GM18867 (cell line): ENCODE measurements around the gene ZNF555.
"Not testable (repeated sequence)": the region's sequence is repeated elsewhere in the genome, so short reads cannot be mapped to it uniquely, and the experiment has no call there.

ENCODE experiments used
- ATAC-seq: cut with Tn5 transposase; IDR thresholded peaks from one replicate; pipeline ENCODE4 v1.9.1; 2021; ENCODE audit warnings: mild to moderate bottlenecking, moderate library complexity; ENCODE audit not compliant: unreplicated experiment

Gene ZNF555

GRCh38 chr19:2866495-2867024, 25.3 kb downstream of the ZNF555 start:
- no peak for ATAC-seq

DNA sequence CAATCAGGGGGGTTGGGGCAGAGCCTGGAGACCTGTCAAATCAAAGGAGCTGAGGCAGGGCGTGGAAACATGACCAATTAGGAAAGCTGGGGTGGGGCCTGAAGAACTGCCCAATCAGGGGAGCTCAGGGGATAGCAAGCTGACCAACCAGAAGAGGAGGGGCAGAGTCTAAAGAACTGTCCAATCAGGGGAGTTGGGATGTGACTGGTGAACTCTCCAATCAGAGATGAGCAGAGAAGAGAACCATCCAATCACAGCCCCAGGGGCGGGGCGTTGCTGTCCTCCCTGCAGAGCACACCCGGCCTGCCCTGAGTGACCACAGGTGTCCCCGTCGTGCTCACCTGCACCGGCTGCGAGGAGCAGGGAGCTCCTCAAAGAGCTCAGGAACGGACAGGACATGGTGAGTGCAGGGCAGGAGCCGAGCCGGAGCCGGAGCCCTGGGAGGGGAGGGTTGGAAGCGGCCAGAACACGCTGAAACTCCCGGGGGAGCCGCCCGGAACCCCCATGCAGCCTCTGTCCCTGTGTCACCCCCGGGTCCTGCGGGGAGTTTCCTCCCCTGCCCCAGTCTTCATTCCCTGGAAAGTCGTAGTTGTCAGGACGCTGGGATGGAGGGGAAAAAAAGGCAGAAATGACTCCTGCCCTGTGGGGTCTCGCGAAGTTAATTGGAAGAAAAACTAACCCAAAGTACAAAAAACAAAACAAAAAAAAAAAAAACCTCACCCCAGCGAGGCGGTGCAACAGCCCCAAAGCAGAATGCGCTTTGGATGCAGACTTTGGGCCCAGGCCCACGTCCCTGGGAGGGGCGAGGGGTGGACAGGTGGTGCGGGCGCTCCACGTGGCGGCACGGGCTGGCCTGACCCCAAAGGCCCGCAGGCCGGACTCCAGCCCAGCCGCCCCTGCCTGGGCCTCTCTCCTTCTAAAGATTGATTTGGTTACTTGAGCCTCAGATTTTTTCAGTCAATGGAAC, 26.0 kb downstream of the ZNF555 start, which contains the start of gene ZNF556:
ZNF556 (plus strand) TSS at position 311 of the 967 bp plus-strand sequence; CDS start at position 398, 87 bp downstream.
- no peak for ATAC-seq

DNA sequence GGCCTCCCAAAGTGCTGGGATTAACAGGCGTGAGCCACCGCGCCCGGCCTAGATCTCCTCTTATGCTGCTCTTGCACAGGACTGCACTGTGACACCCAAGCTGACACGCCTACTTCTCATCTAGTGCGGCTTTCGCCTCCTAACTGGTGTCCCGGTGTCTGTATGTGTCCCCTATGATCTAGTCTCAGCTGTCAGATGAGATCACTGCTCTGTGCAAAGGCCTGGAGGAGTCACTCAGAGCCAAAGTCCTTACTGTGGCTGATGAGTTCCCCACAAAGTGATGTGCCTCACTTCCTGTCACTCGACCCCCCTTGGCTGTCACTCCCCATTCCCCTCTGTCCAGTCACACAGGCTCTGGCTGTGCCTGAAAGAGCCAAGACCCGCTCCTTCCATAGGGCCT, 28.3 kb downstream of the ZNF555 start:
- ATAC-seq: no peak

DNA sequence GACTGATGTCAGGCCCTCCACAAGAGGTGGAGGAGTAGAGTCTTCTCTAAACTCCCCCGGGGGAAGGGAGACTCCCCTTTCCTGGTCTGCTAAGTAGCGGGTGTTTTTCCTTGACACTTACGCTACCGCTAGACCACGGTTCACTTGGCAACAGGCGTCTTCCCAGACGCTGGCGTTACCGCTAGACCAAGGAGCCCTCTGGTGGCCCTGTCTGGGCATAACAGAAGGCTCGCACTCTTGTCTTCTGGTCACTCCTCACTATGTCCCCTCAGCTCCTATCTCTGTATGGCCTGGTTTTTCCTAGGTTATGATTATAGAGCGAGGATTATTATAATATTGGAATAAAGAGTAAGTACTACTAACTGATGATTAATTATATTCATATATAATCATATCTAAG, 30.9 kb downstream of the ZNF555 start:
- not testable (repeated sequence) for ATAC-seq

DNA sequence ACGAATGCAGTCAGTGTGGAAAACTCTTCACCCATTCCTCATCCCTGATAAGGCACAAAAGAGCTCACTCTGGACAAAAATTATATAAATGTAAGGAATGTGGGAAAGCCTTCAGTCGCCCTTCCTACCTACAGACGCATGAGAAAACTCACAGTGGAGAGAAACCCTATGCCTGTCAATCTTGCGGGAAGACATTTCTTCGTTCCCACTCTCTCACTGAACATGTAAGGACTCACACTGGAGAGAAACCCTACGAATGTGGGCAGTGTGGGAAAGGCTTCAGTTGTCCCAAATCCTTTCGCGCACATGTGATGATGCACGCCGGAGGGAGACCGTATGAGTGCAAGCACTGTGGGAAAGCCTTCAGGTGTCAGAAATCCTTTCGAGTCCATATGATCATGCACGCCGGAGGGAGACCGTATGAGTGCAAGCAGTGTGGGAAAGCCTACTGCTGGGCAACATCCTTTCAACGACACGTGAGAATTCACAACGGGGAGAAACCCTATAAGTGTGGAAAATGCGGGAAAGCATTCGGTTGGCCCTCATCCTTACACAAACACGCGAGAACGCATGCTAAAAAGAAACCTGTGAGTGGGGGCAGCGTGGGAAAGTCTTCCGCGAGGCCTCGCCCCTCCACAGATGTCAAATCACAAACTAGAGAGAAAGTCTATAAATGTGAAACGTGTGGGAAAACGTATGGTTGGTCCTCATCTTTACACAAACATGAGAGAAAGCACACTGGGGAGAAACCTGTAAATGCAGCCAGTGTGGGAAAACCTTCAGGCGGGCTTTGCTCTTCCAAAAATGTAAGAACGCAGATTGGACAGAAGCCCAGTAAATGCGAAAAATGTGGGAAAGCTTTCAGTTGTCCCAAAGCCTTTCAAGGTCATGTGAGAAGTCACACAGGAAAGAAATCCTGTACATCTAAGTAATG, 36.4 kb downstream of the ZNF555 start:
- ATAC-seq: no peak

DNA sequence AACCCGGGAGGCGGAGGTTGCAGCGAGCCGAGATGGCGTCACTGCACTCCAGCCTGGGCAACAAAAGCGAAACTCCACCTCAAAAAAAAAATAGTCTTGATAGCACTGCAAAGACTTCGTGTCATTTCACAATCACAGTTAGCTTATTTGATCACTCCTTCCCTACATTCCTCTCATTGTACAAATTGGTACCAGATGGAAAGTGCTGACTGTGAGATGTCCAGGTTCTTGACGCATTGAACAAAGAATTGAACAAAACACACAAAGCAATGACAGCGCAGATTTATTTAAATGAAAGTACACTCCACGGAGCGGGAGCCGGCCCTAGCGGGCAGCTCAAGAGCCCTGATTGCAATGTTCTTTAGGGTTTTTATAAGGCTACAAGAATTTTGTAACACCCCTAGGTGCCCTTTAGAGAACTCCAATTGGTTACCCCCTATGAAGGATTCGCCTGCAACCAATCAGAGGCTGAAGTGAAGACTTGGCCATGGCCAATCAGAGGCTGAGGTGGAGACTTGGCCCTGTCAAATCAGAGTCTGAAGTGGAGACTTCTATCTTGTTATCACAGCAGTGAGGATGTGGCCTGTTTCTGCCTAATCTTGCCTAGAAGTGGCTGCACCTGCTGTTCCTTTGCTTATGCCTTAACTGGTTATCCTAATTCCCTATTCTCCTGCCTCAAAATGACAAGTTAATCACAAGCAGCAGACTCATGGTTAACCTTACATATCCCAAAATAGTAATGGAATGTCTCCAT, 42.6 kb downstream of the ZNF555 start:
- no peak for ATAC-seq

DNA sequence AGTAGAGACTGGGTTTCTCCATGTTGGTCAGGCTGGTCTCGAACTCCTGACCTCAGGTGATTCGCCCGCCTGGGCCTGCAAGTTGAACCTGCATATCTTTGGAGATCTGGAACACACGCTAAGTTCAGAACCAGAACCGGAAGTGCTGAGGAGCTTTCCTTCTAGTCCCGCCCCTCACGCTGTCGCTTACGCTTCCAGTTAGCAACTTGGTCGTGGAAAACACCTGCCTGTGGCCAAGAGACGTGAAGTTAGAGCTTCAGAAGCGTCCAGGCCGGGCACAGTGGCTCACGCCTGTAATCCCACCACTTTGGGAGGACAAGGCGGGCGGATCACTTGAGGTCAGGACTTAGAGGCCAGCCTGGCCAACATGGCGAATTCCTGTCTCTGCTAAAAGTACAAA, 44.5 kb downstream of the ZNF555 start:
- no peak for ATAC-seq

DNA sequence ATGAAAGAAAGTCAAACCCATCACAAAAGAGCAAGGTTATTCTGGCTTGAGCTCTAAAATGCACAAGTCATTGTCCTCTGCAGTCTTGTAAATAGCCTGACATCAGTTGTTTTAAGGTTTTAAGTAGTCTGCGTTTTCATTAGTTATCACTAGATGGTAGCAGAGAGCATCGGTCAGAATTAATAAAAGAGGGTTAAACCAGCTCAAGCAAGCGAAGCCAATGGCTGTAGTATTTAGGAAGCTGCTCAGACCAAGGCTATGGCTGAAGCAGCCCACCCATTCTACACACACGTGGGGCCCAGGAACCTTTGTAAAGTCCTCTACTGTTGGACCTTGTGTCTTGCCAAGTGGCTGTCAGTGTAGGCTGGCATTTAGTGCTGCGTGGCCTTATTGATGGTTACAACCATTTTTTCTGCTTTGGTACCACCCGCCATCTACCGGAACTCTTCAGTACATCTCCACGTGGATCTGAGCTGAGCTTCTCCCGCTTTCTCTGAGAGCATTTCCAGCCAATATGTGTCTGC, 46.2 kb downstream of the ZNF555 start:
- ATAC-seq: no peak

GRCh38 chr19:2888731-2889224, 47.5 kb downstream of the ZNF555 start:
- no peak for ATAC-seq

DNA sequence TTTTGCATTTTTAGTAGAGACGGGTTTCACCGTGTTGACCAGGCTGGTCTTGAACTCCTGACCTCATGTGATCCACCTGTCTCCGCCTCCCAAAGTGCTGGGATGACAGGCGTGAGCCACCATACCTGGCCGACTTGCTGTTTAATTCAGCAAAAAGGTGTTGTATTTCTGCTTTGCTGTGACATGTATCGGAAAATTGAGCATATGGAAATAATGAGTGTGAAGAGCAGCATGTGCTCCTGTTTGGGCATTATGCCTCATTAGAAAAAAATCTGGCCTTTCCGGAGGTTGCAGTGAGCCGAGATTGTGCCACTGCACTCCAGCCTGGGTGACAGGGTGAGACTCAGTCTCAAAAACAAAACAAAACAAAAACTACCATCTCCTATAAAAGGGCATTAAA, 49.3 kb downstream of the ZNF555 start:
- ATAC-seq: not testable (repeated sequence)

- ATAC-seq: no peak
These were observed 55.4 kb downstream of the ZNF555 start for GRCh38 chr19:2896694-2897093.

- peak; percentile 95 for ATAC-seq
These were observed 59.3 kb downstream of the ZNF555 start, which contains the start of gene ZNF57 for GRCh38 chr19:2900296-2901252. Gene ZNF57 (plus strand): TSS chr19:2900928. CDS start chr19:2901046, 118 bp downstream.

GRCh38 chr19:2902590-2903218, 61.4 kb downstream of the ZNF555 start:
- ATAC-seq: no peak

- not testable (repeated sequence) for ATAC-seq
These were observed 62.1 kb downstream of the ZNF555 start for GRCh38 chr19:2903326-2903725.

DNA sequence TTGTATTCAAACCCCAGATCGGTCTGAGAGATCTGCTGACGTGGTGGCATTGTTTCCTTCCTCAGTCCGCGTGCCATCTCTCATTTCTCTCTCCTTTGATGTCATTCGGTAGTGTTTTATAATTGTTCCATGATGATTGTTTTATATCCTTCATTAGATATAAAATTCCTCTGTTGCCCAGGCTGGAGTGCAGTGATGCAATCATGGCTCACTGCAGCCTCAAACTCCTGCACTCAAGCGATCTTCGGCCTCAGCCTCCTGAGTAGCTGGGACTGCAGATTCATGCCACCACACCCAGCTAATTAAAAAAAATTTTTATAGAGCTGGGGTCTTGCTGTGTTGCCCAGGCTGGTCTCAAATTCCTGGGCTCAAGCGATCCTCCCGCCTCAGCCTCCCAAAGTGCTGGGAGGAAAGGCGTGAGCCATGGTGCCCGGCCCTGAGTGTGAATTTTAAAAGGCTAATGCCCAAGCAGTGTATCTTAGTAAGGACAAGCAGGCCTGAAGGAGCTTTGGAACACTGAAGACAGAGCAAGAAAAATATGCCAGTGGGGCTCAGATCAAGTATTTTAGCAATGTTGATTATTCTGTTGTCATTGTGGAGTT, 64.7 kb downstream of the ZNF555 start:
- no peak for ATAC-seq

GRCh38 chr19:2906631-2907195, 65.4 kb downstream of the ZNF555 start:
- ATAC-seq: no peak
